ENCODE data around the gene ZBTB20. TPM values are rescaled to one million over a fixed set of nuclear protein-coding genes. Genes with fewer than 3 reads are reported as not detected.

The ZBTB20 gene
- total RNA-seq, 1 experiment from 2014 or later, result 3.7 TPM

GRCh38 chr3:114899186-114899931 lies 247.7 kb downstream of the ZBTB20 start:
- Histone ChIP-seq H4K20me1 (ENCODE audit: low read length) (no peaks in the 10 kb centered on the region), H3K9ac (ENCODE audit: low read length) (no peak overlapping the region), H3F3A (ENCODE audit: low read length, unreplicated experiment) (no peaks in the 10 kb centered on the region), H3K4me2 (ENCODE audit: low read length) (no peak overlapping the region), H3K27me3 (ENCODE audit: low read length) (no peaks in the 10 kb centered on the region), H3K27ac (ENCODE audit: low read length) (no peak overlapping the region), H3K4me3 (ENCODE audit: low read length) (no peak overlapping the region), H3K9me3 (ENCODE audit: low read length) (no peaks in the 10 kb centered on the region), H3K4me1 (ENCODE audit: insufficient read depth, low read length) (no peaks in the 10 kb centered on the region), H2AFZ (ENCODE audit: low read length) (no peak overlapping the region), H3K36me3 (ENCODE audit: low read depth, low read length) (no peaks in the 10 kb centered on the region), H3K79me2 (ENCODE audit: low read length) (no peaks in the 10 kb centered on the region), H3K9me2 (replicated peaks; ENCODE audit: low read length) (no peaks in the 10 kb centered on the region)
- CTCF ChIA-PET, result no interaction called here
- no peak for ATAC-seq
- no peak for DNase-seq
- intact Hi-C loops (cut with micrococcal nuclease), result no loop called here
- no peak for TF ChIP-seq CTCF (conservative IDR thresholded peaks at IDR 0.05; ENCODE audit: low read depth, low read length)
- no TSS peak for BruUV-seq (replicated peaks)
- POLR2A ChIA-PET (ENCODE audit: unreplicated experiment), result no interaction called here

- no peak for TF ChIP-seq EZH2 (IDR thresholded peaks at IDR 0.05; ENCODE audit: low read length, unreplicated experiment)
- TF ChIP-seq CTCF (conservative IDR thresholded peaks at IDR 0.05; ENCODE audit: low read depth, low read length), result no peak
- TF ChIP-seq EZH2phosphoT487 (IDR thresholded peaks at IDR 0.05; ENCODE audit: borderline replicate concordance, low read length), result no peak
- ChIA-PET CTCF (no interaction called here), POLR2A (ENCODE audit: unreplicated experiment) (no interaction called here)
- no peak overlapping the region for H3K4me2 ChIP-seq (ENCODE audit: low read length)
- ATAC-seq (no peak), DNase-seq (no peak)
- no peaks in the 10 kb centered on the region for H3K79me2 ChIP-seq (ENCODE audit: low read length)
- no peaks in the 10 kb centered on the region for H3F3A ChIP-seq (ENCODE audit: low read length, unreplicated experiment)
- H4K20me1 ChIP-seq (ENCODE audit: low read length), result no peaks in the 10 kb centered on the region
- no peaks in the 10 kb centered on the region for H3K36me3 ChIP-seq (ENCODE audit: low read depth, low read length)
- no peak overlapping the region for H3K27ac ChIP-seq (ENCODE audit: low read length)
- H3K9ac ChIP-seq (ENCODE audit: low read length), result no peak overlapping the region
- no TSS peak for BruUV-seq (replicated peaks)
- H2AFZ ChIP-seq (ENCODE audit: low read length), result no peak overlapping the region
- no peaks in the 10 kb centered on the region for H3K4me1 ChIP-seq (ENCODE audit: insufficient read depth, low read length)
- no peaks in the 10 kb centered on the region for H3K9me3 ChIP-seq (ENCODE audit: low read length)
- intact Hi-C loops (cut with micrococcal nuclease), result no loop called here
- no peaks in the 10 kb centered on the region for H3K27me3 ChIP-seq (ENCODE audit: low read length)
- no peaks in the 10 kb centered on the region for H3K9me2 ChIP-seq (replicated peaks; ENCODE audit: low read length)
- no peak overlapping the region for H3K4me3 ChIP-seq (ENCODE audit: low read length)
Observed at GRCh38 chr3:114896978-114897377, 250.1 kb downstream of the ZBTB20 start.

GRCh38 chr3:114893361-114893760 lies 253.7 kb downstream of the ZBTB20 start:
- ChIA-PET CTCF (no interaction called here), POLR2A (ENCODE audit: unreplicated experiment) (no interaction called here)
- no peak for TF ChIP-seq EZH2phosphoT487 (IDR thresholded peaks at IDR 0.05; ENCODE audit: borderline replicate concordance, low read length)
- TF ChIP-seq EZH2 (IDR thresholded peaks at IDR 0.05; ENCODE audit: low read length, unreplicated experiment), result no peak
- no peak for TF ChIP-seq CTCF (conservative IDR thresholded peaks at IDR 0.05; ENCODE audit: low read depth, low read length)
- no peaks in the 10 kb centered on the region for H3K9me2 ChIP-seq (replicated peaks; ENCODE audit: low read length)
- H2AFZ ChIP-seq (ENCODE audit: low read length), result no peak overlapping the region
- no peaks in the 10 kb centered on the region for H3K27me3 ChIP-seq (ENCODE audit: low read length)
- DNase-seq, result no peak
- no peak overlapping the region for H3K4me2 ChIP-seq (ENCODE audit: low read length)
- no peaks in the 10 kb centered on the region for H3K9me3 ChIP-seq (ENCODE audit: low read length)
- H3K9ac ChIP-seq (ENCODE audit: low read length), result no peak overlapping the region
- H3K27ac ChIP-seq (ENCODE audit: low read length), result no peak overlapping the region
- no TSS peak for BruUV-seq (replicated peaks)
- no peak for ATAC-seq
- no peaks in the 10 kb centered on the region for H3K79me2 ChIP-seq (ENCODE audit: low read length)
- no peaks in the 10 kb centered on the region for H3F3A ChIP-seq (ENCODE audit: low read length, unreplicated experiment)
- H3K36me3 ChIP-seq (ENCODE audit: low read depth, low read length), result no peaks in the 10 kb centered on the region
- intact Hi-C loops (cut with micrococcal nuclease), result no loop called here
- no peaks in the 10 kb centered on the region for H3K4me1 ChIP-seq (ENCODE audit: insufficient read depth, low read length)
- H4K20me1 ChIP-seq (ENCODE audit: low read length), result no peaks in the 10 kb centered on the region
- H3K4me3 ChIP-seq (ENCODE audit: low read length), result no peak overlapping the region

Data from PC-3 (cell line).